GM18505 (cell line): ENCODE data around the gene SLC25A5.
"Not testable (repeated sequence)": the region's sequence is repeated elsewhere in the genome, so short reads cannot be mapped to it uniquely, and the experiment has no call there.

Experiments
- ATAC-seq: cut with Tn5 transposase; IDR thresholded peaks from one replicate; pipeline ENCODE4 v1.9.1; 2021; ENCODE audit not compliant: unreplicated experiment
- POLR2A ChIP-seq: IDR thresholded peaks from 4 replicates; pipeline ENCODE4 v1.6.1; 2011; ENCODE audit warnings: borderline replicate concordance; ENCODE audit not compliant: insufficient read depth, insufficient read length; ENCODE audit errors: extremely low read depth

Gene SLC25A5

DNA sequence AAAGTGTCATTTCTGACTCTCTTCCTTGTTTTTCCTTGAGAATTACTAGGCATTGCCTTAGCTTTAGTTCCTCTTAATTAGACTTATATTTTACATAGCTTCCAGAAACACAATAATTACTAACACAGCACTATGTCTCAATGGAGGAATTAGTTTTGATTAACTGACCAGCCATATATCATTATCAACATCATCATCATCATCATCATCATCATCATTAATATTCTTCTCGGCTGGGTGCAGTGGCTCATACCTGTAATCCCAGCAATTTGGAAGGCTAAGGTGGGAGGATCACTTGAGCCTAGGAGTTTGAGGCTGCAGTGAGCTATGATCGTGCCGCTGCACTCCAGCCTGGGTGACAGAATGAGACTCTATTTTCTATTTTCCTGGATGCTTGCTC, 2.7 kb upstream of the SLC25A5 start:
- ATAC-seq: no peak
- TF ChIP-seq POLR2A: no peak

DNA sequence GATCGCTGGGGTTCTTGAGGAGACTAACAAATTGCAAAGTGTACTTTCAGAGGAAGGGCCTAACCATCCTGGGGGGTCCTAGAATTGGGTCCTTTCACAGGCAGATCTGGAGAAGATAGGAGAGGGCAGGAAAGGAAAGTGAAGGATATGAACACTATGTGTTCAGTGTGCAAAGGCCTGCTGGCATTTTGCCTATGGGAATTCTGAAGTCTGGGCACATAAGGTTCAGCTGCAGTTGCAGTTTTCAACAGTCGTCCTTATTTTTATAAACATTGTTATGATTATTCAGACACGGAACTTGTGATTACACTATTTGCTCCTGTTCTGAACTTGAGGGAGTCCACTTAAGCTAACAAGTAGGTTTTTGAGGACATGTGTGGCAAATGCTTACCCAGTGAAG, 1.3 kb upstream of the SLC25A5 start:
- TF ChIP-seq POLR2A: no peak
- no peak for ATAC-seq

DNA sequence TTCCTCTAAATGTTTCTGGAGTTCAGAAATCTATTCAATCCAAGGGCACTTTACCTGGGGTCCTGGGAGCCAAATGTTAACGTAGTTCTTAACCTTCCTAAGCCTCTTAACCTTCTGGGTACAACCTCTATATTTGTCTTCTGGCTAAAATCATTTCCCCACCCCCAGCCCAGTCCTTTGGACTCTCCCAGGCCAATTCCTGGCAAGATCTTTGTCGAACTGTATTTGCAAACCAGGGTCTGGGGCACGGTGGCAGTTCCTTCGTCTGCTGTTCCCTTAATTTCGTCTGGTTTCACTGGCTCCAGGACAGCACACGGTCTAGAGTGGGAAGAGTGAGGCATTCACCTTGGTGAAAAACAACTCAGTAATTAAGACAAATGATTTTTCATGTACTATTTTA, 811 bp upstream of the SLC25A5 start:
- ATAC-seq: no peak
- TF ChIP-seq POLR2A: no peak

DNA sequence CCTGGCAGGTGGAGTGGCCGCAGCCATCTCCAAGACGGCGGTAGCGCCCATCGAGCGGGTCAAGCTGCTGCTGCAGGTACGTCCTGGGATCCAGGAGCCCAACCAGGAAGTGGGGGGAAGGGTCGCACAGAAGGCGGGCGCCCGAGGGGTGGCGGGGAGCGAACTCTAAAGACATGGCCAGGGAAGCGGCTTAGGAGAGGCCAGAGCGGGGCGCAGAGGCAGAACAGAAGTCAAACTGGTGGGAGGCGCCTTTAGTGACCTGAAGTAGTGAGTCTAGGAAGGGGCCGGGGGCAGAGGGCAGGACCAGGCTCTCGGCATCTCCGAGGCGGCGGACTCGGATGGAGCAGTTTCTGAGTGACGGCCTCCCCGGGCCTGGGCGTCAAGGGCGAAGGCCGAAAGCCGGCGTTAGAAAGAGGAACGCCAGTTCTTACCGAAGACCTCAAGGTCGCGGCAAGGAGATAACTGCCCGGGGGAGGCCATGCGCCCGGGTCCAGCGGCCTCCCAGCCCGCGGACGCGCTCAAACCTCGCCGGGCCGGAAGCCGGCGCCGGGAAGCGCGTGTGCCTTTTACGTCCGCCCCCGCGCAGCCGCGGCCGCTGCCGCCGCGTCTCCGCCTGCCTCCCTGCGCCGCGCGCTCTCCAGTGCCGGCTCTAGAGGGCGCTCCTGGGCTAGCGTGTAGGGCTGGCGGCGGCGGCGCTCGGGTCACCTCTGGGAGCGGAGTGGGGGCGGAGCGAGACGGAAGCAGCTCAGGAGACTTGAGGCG, 488 bp downstream of the SLC25A5 start:
- TF ChIP-seq POLR2A: peak; percentile 14
- peak; percentile 72 for ATAC-seq

DNA sequence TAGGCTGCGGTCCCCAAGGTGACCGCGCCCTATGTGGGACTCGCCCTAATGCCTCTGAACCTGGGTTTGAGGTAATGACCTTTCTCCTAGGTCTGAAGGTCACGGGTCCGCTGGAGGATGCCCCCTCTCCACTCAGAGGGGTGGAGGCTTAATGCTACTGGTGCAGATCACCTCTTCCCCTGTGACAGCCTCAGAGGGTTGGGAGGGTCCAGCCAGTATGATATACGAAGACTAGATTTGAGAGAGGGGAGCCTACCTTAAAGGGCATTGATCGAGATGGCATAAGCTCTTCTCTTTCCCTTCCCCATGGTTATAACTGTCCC, 1.0 kb downstream of the SLC25A5 start:
- no peak for ATAC-seq
- no peak for TF ChIP-seq POLR2A

DNA sequence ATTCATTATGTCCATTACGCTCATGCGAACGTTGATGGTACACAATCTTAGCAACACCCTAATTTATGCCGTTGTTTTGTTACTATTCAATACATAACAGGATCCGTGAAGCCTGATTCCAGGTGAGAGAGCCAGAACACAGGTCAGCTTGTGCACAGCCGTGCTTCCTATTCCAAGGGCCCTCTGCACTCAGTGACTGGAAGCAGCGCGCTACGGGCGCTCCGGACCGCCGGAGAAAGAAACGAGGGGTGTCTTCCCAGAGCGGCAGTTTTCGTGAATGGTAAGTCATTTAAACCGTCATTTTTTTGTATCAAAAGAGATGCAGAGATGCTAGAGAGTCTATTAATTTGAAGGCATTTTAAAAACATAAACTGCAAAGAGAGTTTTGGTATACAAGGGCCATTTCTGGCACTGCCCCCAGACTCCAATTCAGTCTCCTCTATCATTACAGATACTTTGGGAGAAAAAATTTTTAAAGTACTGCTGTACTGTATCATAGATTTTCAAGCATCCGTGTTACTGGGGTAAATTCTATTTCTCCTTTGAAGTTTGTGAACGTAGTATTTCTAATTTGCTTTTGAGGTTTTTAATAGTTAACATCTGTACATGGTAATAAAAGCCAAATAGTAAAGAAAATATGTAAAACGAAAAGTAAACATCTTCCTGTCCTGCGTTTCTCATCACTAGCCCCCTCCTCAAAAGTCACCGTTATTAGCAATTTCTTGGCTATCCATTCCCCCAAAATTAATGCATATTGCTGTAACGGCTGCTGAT, 6.6 kb downstream of the SLC25A5 start:
- TF ChIP-seq POLR2A: no peak
- ATAC-seq: no peak

DNA sequence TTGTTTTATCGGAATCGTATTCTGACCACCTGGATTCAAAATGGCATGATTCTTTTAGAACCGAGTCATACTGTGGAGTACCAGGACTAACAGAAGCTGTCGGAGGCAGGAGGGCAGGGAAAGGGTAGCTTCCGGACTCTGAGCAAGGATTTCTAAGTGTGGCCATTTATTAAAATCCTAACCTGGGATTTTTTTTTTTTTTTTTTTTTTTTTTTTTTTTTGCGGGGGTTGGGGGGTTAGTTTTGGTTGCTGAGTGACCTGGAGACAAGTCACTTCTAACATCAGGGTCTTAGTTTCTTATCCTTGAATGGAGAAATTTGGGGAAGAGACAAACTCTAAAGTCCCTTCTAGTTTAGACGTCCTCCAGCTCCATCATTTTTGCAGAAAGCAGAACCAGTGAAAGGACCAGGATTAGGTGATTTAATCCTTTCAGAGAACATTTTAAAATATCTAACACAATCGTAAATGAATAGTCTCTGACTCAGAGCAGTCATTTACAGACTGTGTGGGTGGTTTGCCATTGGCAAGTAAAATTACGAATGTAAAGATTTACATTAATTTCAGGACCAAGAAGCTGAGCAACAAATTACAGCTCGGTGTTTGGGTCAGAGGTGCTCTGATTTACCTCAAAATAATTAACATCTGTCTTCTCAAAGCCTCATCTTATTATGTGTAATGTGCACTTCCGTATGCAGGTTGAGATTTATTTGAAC, 7.3 kb downstream of the SLC25A5 start:
- ATAC-seq: no peak
- no peak for TF ChIP-seq POLR2A

DNA sequence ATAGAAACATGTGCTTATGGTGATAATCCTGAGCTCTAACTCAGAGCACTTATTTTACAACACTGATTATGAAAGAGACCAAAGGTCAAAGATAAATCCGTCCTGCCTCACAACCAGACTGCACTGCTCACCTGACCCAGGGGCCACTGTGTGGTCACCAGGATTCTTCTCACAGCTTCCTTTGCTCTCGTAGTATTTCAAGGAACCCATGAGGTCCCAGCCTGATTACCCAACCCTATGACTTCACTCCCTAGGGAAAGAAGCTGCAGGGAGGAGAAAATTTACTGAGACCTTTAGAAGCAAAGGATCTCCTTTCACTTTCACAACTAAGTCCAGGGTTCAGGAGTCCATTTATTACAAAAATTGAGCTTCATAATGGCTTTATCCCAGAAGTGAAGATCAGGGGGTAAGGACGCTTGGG, 9.6 kb downstream of the SLC25A5 start:
- no peak for TF ChIP-seq POLR2A
- no peak for ATAC-seq

DNA sequence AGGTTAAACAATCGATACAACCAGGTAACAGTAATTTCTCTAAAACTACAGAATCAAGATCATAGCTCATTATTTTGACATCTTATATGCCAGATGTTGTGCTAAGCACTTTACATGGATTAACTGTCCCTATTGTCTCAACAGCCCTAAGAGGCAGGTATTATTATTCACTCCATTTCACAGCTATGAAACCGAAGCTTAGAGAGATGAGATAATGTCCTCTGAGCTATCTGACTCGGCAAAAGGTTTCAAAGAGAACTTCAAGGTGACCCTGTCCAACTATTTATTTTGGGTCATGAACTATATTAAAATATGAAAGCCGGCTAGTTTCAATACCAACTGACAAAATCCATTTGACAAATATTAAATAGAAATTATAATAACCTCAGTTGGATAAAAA, 10.3 kb downstream of the SLC25A5 start:
- ATAC-seq: no peak
- TF ChIP-seq POLR2A: no peak

DNA sequence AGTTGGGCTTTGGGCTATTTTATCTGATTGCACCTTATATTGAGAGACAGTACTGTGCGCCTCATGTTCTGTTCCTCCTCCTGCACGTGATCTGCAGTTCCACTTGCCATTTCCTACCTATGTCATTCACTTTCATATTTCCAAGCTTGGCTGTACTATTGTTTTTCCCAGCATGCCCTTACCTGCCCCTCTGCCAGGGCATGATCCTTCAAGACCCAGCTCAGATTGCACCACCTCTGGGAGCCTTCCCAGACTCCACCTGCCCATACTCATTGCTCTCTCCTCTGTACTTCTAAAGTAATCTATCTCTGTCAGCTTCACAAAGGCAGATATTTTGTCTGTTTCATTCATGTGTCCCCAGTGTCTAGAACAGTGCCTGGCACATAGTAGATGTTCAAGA, 11.6 kb downstream of the SLC25A5 start:
- ATAC-seq: no peak

DNA sequence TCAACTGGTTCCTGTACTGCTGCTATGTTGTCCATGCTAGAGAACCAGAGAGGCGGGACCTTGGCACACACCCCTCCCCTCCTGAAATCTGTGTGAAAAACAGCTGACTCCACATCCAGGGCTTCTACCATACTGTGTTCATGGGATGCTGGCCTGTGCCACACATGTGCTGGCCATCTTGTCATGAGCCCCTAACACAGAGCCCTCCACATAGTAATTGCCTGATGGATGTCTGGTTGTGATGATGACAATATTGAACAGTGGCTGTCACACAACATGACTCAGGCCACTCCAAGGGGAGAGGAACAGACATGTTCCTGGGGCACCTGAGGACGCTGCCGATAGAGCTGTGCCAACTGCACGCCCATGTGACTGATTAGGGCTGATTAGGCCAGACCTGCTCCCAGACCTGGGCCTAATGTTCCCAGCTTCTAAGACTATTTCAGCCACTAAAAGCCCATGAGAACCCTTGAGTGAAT, 13.1 kb downstream of the SLC25A5 start:
- ATAC-seq: no peak
- no peak for TF ChIP-seq POLR2A

More for the DNA sequence above, 11.6 kb downstream of the SLC25A5 start:
- TF ChIP-seq POLR2A: no peak

DNA sequence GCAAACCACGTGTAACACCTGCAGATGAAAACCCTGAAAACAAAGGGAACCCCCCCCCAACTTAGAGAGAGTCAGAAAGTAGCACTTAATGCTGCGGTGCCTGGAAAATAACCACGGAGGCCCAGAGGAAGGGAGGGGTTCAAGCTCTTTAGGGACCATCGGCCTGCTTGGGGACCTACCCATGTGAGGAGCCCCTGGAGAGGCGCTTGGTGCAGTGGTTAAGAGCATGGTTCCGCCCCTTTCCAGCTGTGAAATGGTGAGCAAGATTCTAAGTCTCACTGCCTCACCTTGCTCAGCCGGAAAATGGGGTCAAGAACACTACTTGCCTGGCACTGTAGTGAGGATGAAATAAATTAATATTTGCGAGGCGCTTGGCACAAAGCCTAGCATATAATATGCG, 13.8 kb downstream of the SLC25A5 start:
- no peak for ATAC-seq
- TF ChIP-seq POLR2A: no peak

DNA sequence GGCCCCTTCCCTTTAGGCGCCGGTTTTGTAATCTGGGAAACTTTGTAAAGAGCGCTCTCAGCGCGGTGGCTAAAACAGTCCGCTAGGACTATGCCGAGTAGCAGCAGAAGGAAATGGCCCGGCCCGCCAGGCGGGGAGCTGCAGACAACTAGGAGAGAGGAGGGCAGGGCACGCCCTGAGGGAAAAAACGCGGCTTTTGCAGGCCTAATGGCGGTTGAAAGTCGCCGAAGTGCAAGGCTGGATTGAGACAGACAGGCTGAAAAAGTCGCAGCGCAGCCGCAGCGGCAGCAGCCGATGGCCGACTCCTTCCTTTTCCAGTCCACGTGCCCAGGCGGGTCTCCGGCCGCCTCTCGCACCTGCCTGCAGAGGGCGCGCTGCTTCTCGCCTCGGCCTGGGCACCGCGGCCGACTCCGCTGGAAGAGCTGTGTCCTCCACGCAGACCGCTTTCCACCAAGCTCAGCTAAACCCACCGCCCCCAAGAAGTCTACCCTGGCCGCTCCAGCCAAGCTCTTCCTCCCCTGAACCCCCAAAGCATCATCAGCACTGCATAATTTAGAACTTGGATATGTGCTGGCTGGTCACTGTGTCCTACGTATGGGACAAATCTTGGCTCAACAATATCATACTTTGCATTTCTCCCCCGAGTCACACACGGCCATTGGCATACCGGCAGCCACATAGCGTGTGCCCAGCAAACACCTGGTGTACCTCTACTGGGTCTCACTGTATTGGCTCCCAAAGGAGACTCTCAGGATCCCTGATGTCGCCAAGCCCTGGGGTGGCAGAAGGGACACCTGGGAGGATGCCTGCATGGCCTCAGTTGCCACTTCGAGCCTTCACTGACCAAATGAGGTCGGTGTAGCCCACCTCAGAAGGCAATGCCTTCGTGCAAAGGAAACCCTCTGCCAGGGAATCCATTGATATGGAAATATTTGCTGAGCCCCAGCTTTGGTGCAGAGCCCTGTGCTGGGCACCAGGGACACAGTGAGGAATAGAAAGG, 14.5 kb downstream of the SLC25A5 start:
- no peak for TF ChIP-seq POLR2A

DNA sequence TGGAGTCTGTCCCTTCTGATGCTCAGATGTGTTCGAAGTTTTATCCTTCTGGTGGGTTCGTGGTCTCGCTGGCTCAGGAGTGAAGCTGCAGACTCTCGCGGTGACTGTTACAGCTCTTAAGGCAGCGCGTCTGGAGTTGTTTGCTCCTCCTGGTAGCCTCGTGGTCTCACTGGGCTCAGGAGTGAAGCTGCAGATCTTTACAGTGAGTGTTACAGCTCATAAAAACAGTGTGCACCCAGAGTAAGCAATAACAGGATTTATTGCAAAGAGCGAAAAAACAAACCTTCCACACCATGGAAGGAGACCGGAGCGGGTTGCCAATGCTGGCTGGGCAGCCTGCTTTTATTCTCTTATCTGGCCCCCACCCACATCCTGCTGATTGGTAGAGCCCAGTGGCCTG, 18.5 kb downstream of the SLC25A5 start:
- no peak for ATAC-seq

More for the DNA sequence above, 14.5 kb downstream of the SLC25A5 start:
- ATAC-seq: no peak

DNA sequence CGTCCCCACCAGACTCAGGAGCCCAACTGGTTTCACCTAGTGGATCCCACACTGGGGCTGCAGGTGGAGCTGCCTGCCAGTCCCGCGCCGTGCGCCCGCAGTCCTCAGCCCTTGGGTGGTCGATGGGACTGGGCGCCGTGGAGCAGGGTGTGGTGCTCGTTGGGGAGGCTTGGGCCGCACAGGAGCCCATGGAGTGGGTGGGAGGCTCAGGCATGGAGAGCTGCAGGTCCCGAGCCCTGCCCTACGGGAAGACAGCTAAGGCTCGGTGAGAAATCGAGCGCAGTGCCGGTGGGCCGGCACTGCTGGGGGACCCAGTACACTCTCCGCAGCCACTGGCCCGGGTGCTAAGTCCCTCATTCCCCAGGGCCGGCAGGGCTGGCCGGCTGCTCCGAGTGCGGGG, 19.5 kb downstream of the SLC25A5 start:
- ATAC-seq: not testable (repeated sequence)

More for the DNA sequence above, 18.5 kb downstream of the SLC25A5 start:
- TF ChIP-seq POLR2A: no peak
